Neural progenitor cell (in vitro differentiated cells): Measurements from ENCODE around the gene DLG2.

Experiments used
- CTCF ChIP-seq: fragments of 200-600 bp; sonication (generic); IDR thresholded peaks from 2 replicates; pipeline ENCODE4 v1.5.1; 2017; ENCODE audit warnings: antibody characterized with exemption, mild to moderate bottlenecking
- EZH2 ChIP-seq: fragments of 200-600 bp; sonication (generic); IDR thresholded peaks from 2 replicates; pipeline ENCODE4 v1.6.1; 2017; ENCODE audit warnings: antibody characterized with exemption, mild to moderate bottlenecking, moderate library complexity
- EZH2phosphoT487 ChIP-seq: fragments of 200-600 bp; sonication (generic); IDR thresholded peaks from 2 replicates; pipeline ENCODE4 v1.6.1; 2017; ENCODE audit warnings: antibody characterized with exemption

- TF ChIP-seq EZH2 (no peak), CTCF (no peak), EZH2phosphoT487 (no peak)
Observed at GRCh38 chr11:83558281-83558680, 2068.9 kb downstream of the DLG2 start.
